Adrenal gland (tissue), 12 donors: Measurements from ENCODE around the gene ERF. TPM values are rescaled to one million over a fixed set of nuclear protein-coding genes. Genes with fewer than 3 reads are reported as not detected.

Experiments used
- DNase-seq, 7 donors: peaks; one replicate each; pipeline ENCODE4 v3.0.0-alpha.2; 2019 to 2020
- H3K27ac ChIP-seq, 5 donors: fragments of 200-600 bp; sonication (generic) in 4 of 5; 1 replicate in 3 of 5; 2 replicates in 2 of 5; pipeline versions ENCODE4 v1.5.1 to v1.8.0; 2016 to 2020; ENCODE audit warnings: mild to moderate bottlenecking in 1 of 5
- H3K27me3 ChIP-seq: fragments of 200-600 bp; 2 replicates; pipeline ENCODE4 v1.8.0; 2021
- H3K36me3 ChIP-seq, 2 donors: fragments of 200-600 bp; replicated peaks in 1 of 2; 1 replicate in 1 of 2; 2 replicates in 1 of 2; pipeline versions ENCODE4 v1.5.1 to v1.8.0; 2018 to 2022
- H3K4me1 ChIP-seq, 2 donors: fragments of 200-600 bp; replicated peaks in 1 of 2; 1 replicate in 1 of 2; 2 replicates in 1 of 2; pipeline versions ENCODE4 v1.5.1 to v1.8.0; 2018 to 2021
- H3K4me3 ChIP-seq, 4 donors: fragments of 200-600 bp; sonication (generic) in 3 of 4; one replicate each; pipeline ENCODE4 v1.5.1; 2016 to 2018
- H3K9me3 ChIP-seq, 3 donors: fragments of 200-600 bp; sonication (generic) in 1 of 3; replicated peaks in 1 of 3; 1 replicate in 2 of 3; 2 replicates in 1 of 3; pipeline versions ENCODE4 v1.5.1 to v1.8.0; 2016 to 2021
- CTCF ChIP-seq, 6 experiments: fragments of 450-650 bp in 4 of 6; fragments of 200-600 bp in 2 of 6; sonication (generic) in 1 of 6; IDR thresholded peaks; 1 replicate in 5 of 6; 2 replicates in 1 of 6; pipeline versions ENCODE4 v1.5.1 to v1.8.0; 2016 to 2021; ENCODE audit warnings: antibody characterized with exemption in 6 of 6, mild to moderate bottlenecking in 2 of 6, moderate library complexity in 1 of 6
- POLR2A ChIP-seq, 2 donors: fragments of 450-650 bp; IDR thresholded peaks; one replicate each; pipeline ENCODE4 v1.6.1; 2017; ENCODE audit warnings: antibody characterized with exemption in 2 of 2, mild to moderate bottlenecking in 2 of 2, moderate library complexity in 1 of 2
- WGBS, 4 donors: extraction: QIAGEN DNeasy Blood & Tissue Kit in 2 of 4; methylation state at CpG; one replicate each; pipeline versions ENCODE4 v1.1.5 to v1.1.7; 2013 to 2017; 5-methylcytosine and 5-hydroxymethylcytosine counted together
- intact Hi-C, 2 donors: fragments of 100-400 bp; cut with DNase I; formaldehyde crosslinking; loops; one replicate each; pipeline versions ENCODE4 v1.14.1 to v1.15.0; 2022 to 2023
- polyA plus RNA-seq, 3 donors: library from polyadenylated mRNA; stranded (reverse); fragments of 200-250 nt in 2 of 3; fragments of 350-450 nt in 1 of 3; fragmentation: Illumina TruSeq in 1 of 3; extraction: RNeasy Lipid Tissue Mini Kit (QIAGEN cat#74804) in 1 of 3; gene quantifications; one replicate each; pipeline ENCODE4 v1.2.3, GENCODE V29; 2013 to 2014
- total RNA-seq, 9 donors: library from RNA; depleted of rRNA in 4 of 9; stranded (reverse); fragments of >200 nt in 4 of 9; fragments of 120-200 nt in 1 of 9; fragmentation: NEBNext Ultra II Directional in 1 of 9; extraction: Animal tissue kit (Norgen Biotek cat#: 25700) in 1 of 9; gene quantifications; one replicate each; pipeline versions ENCODE4 v1.1.0 to v1.2.4, GENCODE V29; 2013 to 2023
- donor health status: healthy with polysubstance abuse.
- donor health status: Bipolar disorder and iron deficiency.
- donor health status: DM: yes; HTN: yes; CAD: no.
- donor health status: DM: no; HTN: no; CAD: no.
- donor health status: DM: no; HTN: no; CAD: no.
- donor health status: DM: yes; HTN: yes; CAD: no.

Gene ERF
- total and polyA plus RNA-seq, 12 donors, result 11.4 to 147 (median 52.4) TPM

GRCh38 chr19:42226886-42227285 lies 28.0 kb downstream of the ERF start:
- H3K4me1 ChIP-seq, result peaks cover 0 to 8% of the 10 kb centered on the region in 2 donors
- intact Hi-C loops, result no loop called here
- no peak for TF ChIP-seq CTCF (IDR thresholded peaks at IDR 0.05)
- TF ChIP-seq POLR2A (IDR thresholded peaks at IDR 0.05), result no peak
- peaks cover 0 to 68% of the 10 kb centered on the region in 2 donors for H3K36me3 ChIP-seq
- no peak overlapping the region for H3K4me3 ChIP-seq
- H3K27me3 ChIP-seq, result no peaks in the 10 kb centered on the region
- H3K9me3 ChIP-seq, result no peaks in the 10 kb centered on the region
- 75 to 100% (median 82%) methylated on average over 1 of the region's 1 CpG for WGBS, 4 donors
- H3K27ac ChIP-seq, result no peak overlapping the region
- DNase-seq, result no peak

GRCh38 chr19:42225718-42226292 lies 29.1 kb downstream of the ERF start:
- no peak for TF ChIP-seq CTCF (IDR thresholded peaks at IDR 0.05)
- no peak for TF ChIP-seq POLR2A (IDR thresholded peaks at IDR 0.05)
- intact Hi-C loops, result no loop called here

GRCh38 chr19:42224940-42225717 lies 29.8 kb downstream of the ERF start:
- peaks cover 5 to 21% of the 10 kb centered on the region in 2 donors for H3K4me1 ChIP-seq
- TF ChIP-seq POLR2A (IDR thresholded peaks at IDR 0.05), result no peak
- H3K27me3 ChIP-seq, result no peaks in the 10 kb centered on the region
- 93 to 96% (median 95%) methylated on average over 27 to 37 of the region's 37 CpGs for WGBS, 4 donors
- no peak for DNase-seq
- H3K4me3 ChIP-seq, result no peak overlapping the region
- peaks cover 0 to 52% of the 10 kb centered on the region in 2 donors for H3K36me3 ChIP-seq
- no peaks in the 10 kb centered on the region for H3K9me3 ChIP-seq
- intact Hi-C loops, result no loop called here
- H3K27ac ChIP-seq, result no peak overlapping the region

More at GRCh38 chr19:42225718-42226292, 29.1 kb downstream of the ERF start:
- no peaks in the 10 kb centered on the region for H3K9me3 ChIP-seq
- H3K27me3 ChIP-seq, result no peaks in the 10 kb centered on the region
- no peak overlapping the region for H3K4me3 ChIP-seq
- 95 to 96% (median 95%) methylated on average over 10 to 33 of the region's 33 CpGs for WGBS, 4 donors
- DNase-seq, result no peak
- H3K27ac ChIP-seq, result no peak overlapping the region
- H3K4me1 ChIP-seq, result peaks cover 3 to 18% of the 10 kb centered on the region in 2 donors
- H3K36me3 ChIP-seq, result peaks cover 0 to 57% of the 10 kb centered on the region in 2 donors

- Histone ChIP-seq H3K9me3 (no peaks in the 10 kb centered on the region), H3K36me3 (peaks cover 0 to 17% of the 10 kb centered on the region in 2 donors), H3K27ac (peak overlapping the region in 3 of 5 donors; percentile 81 to 97 (median 94)), H3K4me3 (peak overlapping the region; percentile 52 to 97 (median 78)), H3K4me1 (peaks cover 17 to 43% of the 10 kb centered on the region in 2 donors), H3K27me3 (no peaks in the 10 kb centered on the region)
- WGBS, 4 donors, result 2 to 5% (median 4%) methylated on average over 6 of the region's 6 CpGs
- intact Hi-C loops, result no loop called here
- no peak for TF ChIP-seq CTCF (IDR thresholded peaks at IDR 0.05)
- no peak for DNase-seq
These were observed 34.2 kb downstream of the ERF start for GRCh38 chr19:42220751-42221097.
